Smooth muscle cell (in vitro differentiated cells): Measurements from ENCODE around the gene PBX1. TPM values are rescaled to one million over a fixed set of nuclear protein-coding genes. Genes with fewer than 3 reads are reported as not detected.
"Not testable (repeated sequence)": the region's sequence is repeated elsewhere in the genome, so short reads cannot be mapped to it uniquely, and the experiment has no call there.

ENCODE experiments used
- DNase-seq: peaks from one replicate; lab custom pipeline; 2025; ENCODE audit not compliant: unreplicated experiment; lab: John Stamatoyannopoulos, UW
- H2AFZ ChIP-seq: fragments of 200-600 bp; sonication (generic); 2 replicates; pipeline ENCODE4 v1.6.0; 2016; ENCODE audit warnings: antibody characterized with exemption, low read depth, mild to moderate bottlenecking
- H3F3A ChIP-seq: fragments of 200-600 bp; sonication (generic); 2 replicates; pipeline ENCODE4 v1.6.0; 2017; ENCODE audit warnings: antibody characterized with exemption, low read depth
- H3K27ac ChIP-seq: fragments of 200-600 bp; sonication (generic); 2 replicates; pipeline ENCODE4 v1.5.1; 2016; ENCODE audit warnings: low read depth, mild to moderate bottlenecking
- H3K27me3 ChIP-seq: fragments of 200-600 bp; sonication (generic); 2 replicates; pipeline ENCODE4 v1.6.1; 2016; ENCODE audit warnings: low read depth, mild to moderate bottlenecking
- H3K36me3 ChIP-seq: fragments of 200-600 bp; sonication (generic); 2 replicates; pipeline ENCODE4 v1.5.1; 2016; ENCODE audit warnings: low read depth
- H3K4me1 ChIP-seq: fragments of 200-600 bp; sonication (generic); 2 replicates; pipeline ENCODE4 v1.5.1; 2016; ENCODE audit warnings: low read depth
- H3K4me2 ChIP-seq: fragments of 200-600 bp; sonication (generic); 2 replicates; pipeline ENCODE4 v1.6.0; 2016; ENCODE audit warnings: mild to moderate bottlenecking
- H3K4me3 ChIP-seq: fragments of 200-600 bp; sonication (generic); 2 replicates; pipeline ENCODE4 v1.5.1; 2016; ENCODE audit warnings: mild to moderate bottlenecking
- H3K79me2 ChIP-seq: fragments of 200-600 bp; sonication (generic); 2 replicates; pipeline ENCODE4 v1.6.0; 2016; ENCODE audit warnings: low read depth, mild to moderate bottlenecking
- H3K9ac ChIP-seq: fragments of 200-600 bp; sonication (generic); 2 replicates; pipeline ENCODE4 v1.6.0; 2016; ENCODE audit warnings: low read depth
- H3K9me3 ChIP-seq: fragments of 200-600 bp; sonication (generic); replicated peaks from 2 replicates; pipeline ENCODE4 v1.5.1; 2016; ENCODE audit warnings: low read depth
- H4K20me1 ChIP-seq: fragments of 200-600 bp; sonication (generic); 2 replicates; pipeline ENCODE4 v1.6.0; 2016; ENCODE audit warnings: low read depth
- WGBS: methylation state at CpG from one replicate; pipeline ENCODE4 v1.1.7; 2016; ENCODE audit warnings: low lambda C conversion rate; 5-methylcytosine and 5-hydroxymethylcytosine counted together
- polyA plus RNA-seq: library from polyadenylated mRNA; unstranded; fragments of >200 nt; fragmentation: Nextera tagmentation; extraction: Ambion mirVana; gene quantifications from 2 replicates; pipeline ENCODE4 v1.2.1, GENCODE V29; 2016
- total RNA-seq: library from RNA; depleted of rRNA; stranded (reverse); fragments of >200 nt; gene quantifications from 2 replicates; pipeline ENCODE4 v1.2.3, GENCODE V29; 2014
- TF ChIP-seq, protein P1 (sequence below): fragments of 200-600 bp; sonication (generic); IDR thresholded peaks from 2 replicates; pipeline ENCODE4 v1.5.1; 2017; ENCODE audit warnings: borderline replicate concordance, mild to moderate bottlenecking, antibody characterized with exemption; ENCODE audit not compliant: insufficient read depth, poor library complexity, severe bottlenecking

PBX1 gene
- total and polyA plus RNA-seq, 2 experiments from 2014 or later: 8.1 to 70.8 TPM

DNA sequence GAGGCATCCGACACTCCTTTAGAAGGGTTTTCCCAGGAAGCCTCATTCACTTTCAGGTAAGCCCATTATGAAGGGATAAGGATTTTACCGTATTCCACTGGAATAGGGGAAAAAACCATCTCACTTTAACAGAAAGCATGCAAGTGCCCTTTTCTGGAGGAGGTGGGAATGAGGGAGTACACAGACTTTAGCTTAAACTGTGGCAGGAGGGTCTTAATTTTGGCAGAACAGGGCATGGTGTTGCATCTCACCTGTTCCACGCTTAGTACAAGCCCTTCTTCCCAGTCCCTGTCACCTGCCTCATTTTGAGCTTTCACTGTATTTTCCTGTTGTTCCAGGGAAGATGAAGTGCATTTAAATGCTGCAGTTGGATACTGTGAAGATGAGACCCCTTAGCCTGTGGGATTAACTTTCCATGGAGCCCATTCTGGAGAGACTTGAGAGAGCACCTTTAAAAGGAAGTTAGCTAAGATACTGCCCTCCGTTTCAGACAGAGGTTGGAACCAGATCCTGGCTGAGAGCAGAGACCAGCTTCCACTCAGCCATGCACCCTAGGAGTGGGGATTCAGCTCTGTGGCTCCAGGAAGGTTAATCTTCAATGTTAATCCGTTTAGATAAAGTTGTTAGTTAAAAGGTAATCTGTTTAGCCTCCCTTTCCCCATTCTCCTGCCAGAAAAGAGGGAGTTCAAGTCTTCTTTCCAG, 42.6 kb downstream of the PBX1 start:
- Histone ChIP-seq H3K4me3 (peak overlapping the region; percentile 33), H3K27me3 (no peaks in the 10 kb centered on the region), H3K9ac (peak overlapping the region; percentile 25), H3K27ac (peak overlapping the region; percentile 87), H2AFZ (peak overlapping the region; percentile 21), H3K4me1 (peaks cover 60% of the 10 kb centered on the region), H3K79me2 (peaks cover 57% of the 10 kb centered on the region), H3K36me3 (no peaks in the 10 kb centered on the region), H3K4me2 (peak overlapping the region; percentile 79), H3K9me3 (no peaks in the 10 kb centered on the region), H3F3A (peaks cover 15% of the 10 kb centered on the region), H4K20me1 (peaks cover 21% of the 10 kb centered on the region)
- DNase-seq: no peak
- 52% methylated on average over 5 of the region's 5 CpGs for WGBS
- TF ChIP-seq, protein P1, sequence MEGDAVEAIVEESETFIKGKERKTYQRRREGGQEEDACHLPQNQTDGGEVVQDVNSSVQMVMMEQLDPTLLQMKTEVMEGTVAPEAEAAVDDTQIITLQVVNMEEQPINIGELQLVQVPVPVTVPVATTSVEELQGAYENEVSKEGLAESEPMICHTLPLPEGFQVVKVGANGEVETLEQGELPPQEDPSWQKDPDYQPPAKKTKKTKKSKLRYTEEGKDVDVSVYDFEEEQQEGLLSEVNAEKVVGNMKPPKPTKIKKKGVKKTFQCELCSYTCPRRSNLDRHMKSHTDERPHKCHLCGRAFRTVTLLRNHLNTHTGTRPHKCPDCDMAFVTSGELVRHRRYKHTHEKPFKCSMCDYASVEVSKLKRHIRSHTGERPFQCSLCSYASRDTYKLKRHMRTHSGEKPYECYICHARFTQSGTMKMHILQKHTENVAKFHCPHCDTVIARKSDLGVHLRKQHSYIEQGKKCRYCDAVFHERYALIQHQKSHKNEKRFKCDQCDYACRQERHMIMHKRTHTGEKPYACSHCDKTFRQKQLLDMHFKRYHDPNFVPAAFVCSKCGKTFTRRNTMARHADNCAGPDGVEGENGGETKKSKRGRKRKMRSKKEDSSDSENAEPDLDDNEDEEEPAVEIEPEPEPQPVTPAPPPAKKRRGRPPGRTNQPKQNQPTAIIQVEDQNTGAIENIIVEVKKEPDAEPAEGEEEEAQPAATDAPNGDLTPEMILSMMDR: no peak

DNA sequence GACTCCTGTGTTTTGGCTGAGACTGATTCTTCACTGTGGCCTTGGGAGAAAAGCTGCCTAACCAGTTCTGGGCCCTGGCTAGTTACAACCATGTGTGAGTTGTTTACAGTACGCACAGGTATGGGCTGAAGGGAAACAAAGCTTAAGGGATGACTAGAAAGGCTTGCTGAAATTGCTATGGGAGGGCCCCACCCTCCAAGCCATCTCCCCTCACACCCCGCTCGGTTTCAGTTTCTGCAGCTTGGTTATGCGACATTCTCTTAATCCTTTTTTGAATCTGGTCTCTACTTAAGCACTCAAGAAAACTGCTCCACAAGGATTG, 43.1 kb downstream of the PBX1 start:
- Histone ChIP-seq H3K9me3 (no peaks in the 10 kb centered on the region), H3K79me2 (peaks cover 58% of the 10 kb centered on the region), H3K27ac (peak overlapping the region; percentile 87), H3F3A (peaks cover 15% of the 10 kb centered on the region), H3K4me2 (peak overlapping the region; percentile 79), H3K4me3 (peak overlapping the region; percentile 33), H3K27me3 (no peaks in the 10 kb centered on the region), H4K20me1 (peaks cover 21% of the 10 kb centered on the region), H2AFZ (peak overlapping the region; percentile 21), H3K4me1 (peaks cover 60% of the 10 kb centered on the region), H3K36me3 (no peaks in the 10 kb centered on the region), H3K9ac (peak overlapping the region; percentile 25)
- TF ChIP-seq, protein P1: no peak
- no peak for DNase-seq
- 37% methylated on average over 4 of the region's 4 CpGs for WGBS

DNA sequence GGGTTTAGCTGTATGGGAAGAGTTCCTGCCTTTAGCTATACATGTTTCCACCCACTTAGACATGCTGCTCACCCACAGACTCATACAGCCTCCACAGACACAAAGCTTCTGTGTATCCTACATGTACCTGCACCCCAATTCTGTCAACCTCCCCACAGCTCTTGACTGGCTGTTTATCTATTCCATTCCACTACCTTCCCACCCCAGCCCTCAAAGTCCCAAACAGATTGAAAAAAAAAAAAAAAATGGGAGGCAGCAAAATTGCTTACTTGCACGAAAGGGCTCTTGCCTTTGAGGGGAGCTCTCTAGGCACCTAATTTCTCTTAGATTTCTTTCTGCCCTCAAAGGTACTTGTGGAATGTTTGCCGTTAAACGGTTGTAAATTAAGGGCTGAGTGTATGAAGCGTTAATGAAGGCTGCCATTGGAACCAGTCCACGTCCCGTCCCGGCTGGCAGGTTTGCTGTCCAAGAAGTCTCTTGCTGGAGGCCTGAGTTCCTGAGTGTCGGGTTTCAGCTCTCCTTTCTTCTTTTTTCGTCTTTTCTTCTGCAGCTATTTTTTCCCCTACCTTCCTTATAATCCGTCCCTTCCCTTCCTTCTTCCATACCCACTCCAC, 43.6 kb downstream of the PBX1 start:
- H3K9me3 ChIP-seq: no peaks in the 10 kb centered on the region
- peak overlapping the region; percentile 79 for H3K4me2 ChIP-seq
- peaks cover 60% of the 10 kb centered on the region for H3K4me1 ChIP-seq
- H4K20me1 ChIP-seq: peaks cover 25% of the 10 kb centered on the region
- peaks cover 53% of the 10 kb centered on the region for H3K79me2 ChIP-seq
- H3K27me3 ChIP-seq: no peaks in the 10 kb centered on the region
- peak overlapping the region; percentile 25 for H3K9ac ChIP-seq
- TF ChIP-seq, protein P1: no peak
- H2AFZ ChIP-seq: peak overlapping the region; percentile 21
- peak overlapping the region; percentile 87 for H3K27ac ChIP-seq
- H3F3A ChIP-seq: peaks cover 15% of the 10 kb centered on the region
- H3K4me3 ChIP-seq: peak overlapping the region; percentile 33
- H3K36me3 ChIP-seq: no peaks in the 10 kb centered on the region
- WGBS: 14% methylated on average over 10 of the region's 10 CpGs
- DNase-seq: no peak

DNA sequence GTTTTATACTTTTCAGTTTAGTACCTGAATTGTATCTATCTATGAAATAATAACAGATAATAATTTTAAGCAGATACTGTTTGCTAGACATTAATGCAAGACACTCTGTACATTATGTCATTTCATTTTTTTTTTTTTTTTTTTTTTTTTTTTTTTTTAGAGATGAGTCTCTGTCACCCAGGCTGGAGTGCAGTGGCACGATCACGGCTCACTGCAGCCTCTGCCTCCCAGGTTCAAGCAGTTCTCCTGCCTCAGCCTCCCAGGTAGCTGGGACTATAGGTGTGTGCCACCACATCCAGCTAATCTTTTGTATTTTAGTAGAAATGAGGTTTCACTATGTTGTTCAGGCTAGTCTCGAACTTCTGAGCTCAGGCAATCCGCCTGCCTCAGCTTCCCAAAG, 44.8 kb downstream of the PBX1 start:
- not testable (repeated sequence) for H3K4me3 ChIP-seq, H2AFZ ChIP-seq, H3K27me3 ChIP-seq, DNase-seq, H3K4me2 ChIP-seq, H3K9me3 ChIP-seq, H3K9ac ChIP-seq, H3K27ac ChIP-seq, H3K36me3 ChIP-seq
- H3K79me2 ChIP-seq: peaks cover 52% of the 10 kb centered on the region
- WGBS: 94% methylated on average over 4 of the region's 4 CpGs
- H4K20me1 ChIP-seq: peaks cover 32% of the 10 kb centered on the region
- H3F3A ChIP-seq: peaks cover 15% of the 10 kb centered on the region
- peaks cover 60% of the 10 kb centered on the region for H3K4me1 ChIP-seq
